ENCODE data around the gene SPRED2. TPM values are rescaled to one million over a fixed set of nuclear protein-coding genes. Genes with fewer than 3 reads are reported as not detected.

The SPRED2 gene
- total RNA-seq, 1 donor from 2014 or later = 46.3 TPM

DNA sequence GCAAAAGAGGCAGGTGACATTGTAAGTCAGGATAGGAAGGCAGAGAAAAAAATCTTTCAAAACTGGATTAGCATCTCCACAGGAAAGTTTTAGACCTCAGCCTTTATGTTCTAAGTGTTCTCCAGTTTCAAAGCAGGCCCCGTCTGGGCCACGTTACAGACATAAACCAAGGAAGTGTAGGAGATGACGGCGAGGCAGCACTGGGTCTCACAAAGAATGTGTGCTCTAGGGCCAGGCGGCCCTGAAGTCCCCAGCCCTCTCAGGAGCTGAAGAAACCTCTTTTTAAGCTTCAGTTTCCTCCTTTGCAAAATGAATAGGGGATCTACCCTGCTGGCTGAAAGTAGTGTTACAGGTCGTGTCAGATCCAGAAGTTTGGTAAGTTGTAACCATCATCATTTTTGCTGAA lies 81.7 kb downstream of the SPRED2 start:
- peak overlapping the region; percentile 84 for H3K27ac Mint-ChIP-seq (ENCODE audit: unreplicated experiment)
- no peaks in the 10 kb centered on the region for H3K9me3 Mint-ChIP-seq (ENCODE audit: unreplicated experiment)
- H3K36me3 Mint-ChIP-seq (ENCODE audit: unreplicated experiment) = no peaks in the 10 kb centered on the region
- H3K27me3 Mint-ChIP-seq (ENCODE audit: unreplicated experiment) = no peaks in the 10 kb centered on the region
- DNase-seq (ENCODE audit: extremely low spot score, unreplicated experiment) = no peak
- H3K4me1 Mint-ChIP-seq (ENCODE audit: unreplicated experiment) = peaks cover 57% of the 10 kb centered on the region
- H3K4me3 Mint-ChIP-seq (ENCODE audit: unreplicated experiment) = no peak overlapping the region
- TF ChIP-seq, protein P1, sequence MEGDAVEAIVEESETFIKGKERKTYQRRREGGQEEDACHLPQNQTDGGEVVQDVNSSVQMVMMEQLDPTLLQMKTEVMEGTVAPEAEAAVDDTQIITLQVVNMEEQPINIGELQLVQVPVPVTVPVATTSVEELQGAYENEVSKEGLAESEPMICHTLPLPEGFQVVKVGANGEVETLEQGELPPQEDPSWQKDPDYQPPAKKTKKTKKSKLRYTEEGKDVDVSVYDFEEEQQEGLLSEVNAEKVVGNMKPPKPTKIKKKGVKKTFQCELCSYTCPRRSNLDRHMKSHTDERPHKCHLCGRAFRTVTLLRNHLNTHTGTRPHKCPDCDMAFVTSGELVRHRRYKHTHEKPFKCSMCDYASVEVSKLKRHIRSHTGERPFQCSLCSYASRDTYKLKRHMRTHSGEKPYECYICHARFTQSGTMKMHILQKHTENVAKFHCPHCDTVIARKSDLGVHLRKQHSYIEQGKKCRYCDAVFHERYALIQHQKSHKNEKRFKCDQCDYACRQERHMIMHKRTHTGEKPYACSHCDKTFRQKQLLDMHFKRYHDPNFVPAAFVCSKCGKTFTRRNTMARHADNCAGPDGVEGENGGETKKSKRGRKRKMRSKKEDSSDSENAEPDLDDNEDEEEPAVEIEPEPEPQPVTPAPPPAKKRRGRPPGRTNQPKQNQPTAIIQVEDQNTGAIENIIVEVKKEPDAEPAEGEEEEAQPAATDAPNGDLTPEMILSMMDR (IDR thresholded peaks at IDR 0.05) = peak; percentile 39

DNA sequence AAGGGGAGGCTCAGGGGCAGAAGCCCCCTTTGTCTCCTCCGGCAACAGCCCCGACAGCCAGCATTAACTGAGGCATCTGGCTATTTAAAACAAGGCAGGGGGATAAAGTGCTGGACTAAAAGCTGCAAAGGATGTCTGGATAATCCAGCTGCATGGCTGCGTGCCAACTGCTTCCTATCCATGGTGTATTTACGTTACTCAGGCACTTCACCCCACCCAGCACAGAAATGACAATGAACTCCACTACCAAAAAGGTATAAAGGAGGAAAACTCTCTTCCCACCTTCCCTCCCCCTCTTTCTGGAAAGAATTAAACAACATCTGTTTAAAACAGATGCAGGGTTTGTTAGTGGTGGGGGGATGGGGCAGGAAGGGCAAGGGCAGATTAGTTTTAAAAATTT lies 82.5 kb downstream of the SPRED2 start:
- H3K27ac Mint-ChIP-seq (ENCODE audit: unreplicated experiment) = peak overlapping the region; percentile 84
- no peaks in the 10 kb centered on the region for H3K36me3 Mint-ChIP-seq (ENCODE audit: unreplicated experiment)
- peak overlapping the region; percentile 35 for H3K4me3 Mint-ChIP-seq (ENCODE audit: unreplicated experiment)
- peak; percentile 84 for DNase-seq (ENCODE audit: extremely low spot score, unreplicated experiment)
- no peaks in the 10 kb centered on the region for H3K9me3 Mint-ChIP-seq (ENCODE audit: unreplicated experiment)
- TF ChIP-seq, protein P1 (IDR thresholded peaks at IDR 0.05) = no peak
- no peaks in the 10 kb centered on the region for H3K27me3 Mint-ChIP-seq (ENCODE audit: unreplicated experiment)
- peaks cover 57% of the 10 kb centered on the region for H3K4me1 Mint-ChIP-seq (ENCODE audit: unreplicated experiment)

DNA sequence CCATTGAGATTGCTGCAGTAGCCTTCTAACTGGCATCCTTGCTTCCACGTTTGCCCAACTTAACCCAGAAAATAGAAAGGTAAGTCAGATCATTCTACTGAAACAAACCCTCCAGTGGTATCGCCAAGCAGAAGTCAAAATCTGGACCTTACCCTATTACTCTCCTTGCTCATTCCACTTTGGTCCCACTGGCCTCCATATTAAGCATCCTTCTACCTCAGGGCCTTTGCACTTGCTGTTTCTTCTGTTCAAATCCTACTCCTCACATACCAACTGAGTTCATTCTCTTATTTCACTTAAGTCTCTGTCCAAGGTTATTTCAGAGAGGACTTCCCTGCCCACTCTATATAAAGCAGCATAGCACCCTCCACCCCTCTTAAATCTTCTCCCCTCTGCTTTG lies 84.5 kb downstream of the SPRED2 start:
- no peak for DNase-seq (ENCODE audit: extremely low spot score, unreplicated experiment)
- no peaks in the 10 kb centered on the region for H3K36me3 Mint-ChIP-seq (ENCODE audit: unreplicated experiment)
- TF ChIP-seq, protein P1 (IDR thresholded peaks at IDR 0.05) = no peak
- no peak overlapping the region for H3K4me3 Mint-ChIP-seq (ENCODE audit: unreplicated experiment)
- H3K4me1 Mint-ChIP-seq (ENCODE audit: unreplicated experiment) = peaks cover 59% of the 10 kb centered on the region
- no peaks in the 10 kb centered on the region for H3K9me3 Mint-ChIP-seq (ENCODE audit: unreplicated experiment)
- no peaks in the 10 kb centered on the region for H3K27me3 Mint-ChIP-seq (ENCODE audit: unreplicated experiment)
- H3K27ac Mint-ChIP-seq (ENCODE audit: unreplicated experiment) = no peak overlapping the region

DNA sequence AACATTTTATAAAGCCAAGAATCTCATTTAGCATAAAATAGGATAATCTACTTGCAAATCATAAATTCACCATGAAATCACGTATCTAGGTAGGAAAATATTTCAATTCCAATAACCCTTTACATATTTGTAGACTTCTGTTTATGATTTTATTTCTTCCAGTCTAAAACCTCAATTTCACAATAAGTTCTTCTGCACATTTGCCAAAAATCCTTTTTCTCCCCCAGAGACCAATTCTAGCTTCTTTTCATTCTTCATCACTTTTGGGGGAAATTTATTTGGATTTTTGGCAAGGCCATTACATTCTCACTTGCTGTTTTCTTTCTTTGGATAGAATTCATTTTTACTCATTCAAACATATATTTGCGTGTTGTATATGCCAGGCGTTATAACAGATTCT lies 86.8 kb downstream of the SPRED2 start:
- H3K27ac Mint-ChIP-seq (ENCODE audit: unreplicated experiment) = no peak overlapping the region
- DNase-seq (ENCODE audit: extremely low spot score, unreplicated experiment) = no peak
- H3K9me3 Mint-ChIP-seq (ENCODE audit: unreplicated experiment) = no peaks in the 10 kb centered on the region
- H3K4me1 Mint-ChIP-seq (ENCODE audit: unreplicated experiment) = peaks cover 49% of the 10 kb centered on the region
- H3K27me3 Mint-ChIP-seq (ENCODE audit: unreplicated experiment) = no peaks in the 10 kb centered on the region
- no peak overlapping the region for H3K4me3 Mint-ChIP-seq (ENCODE audit: unreplicated experiment)
- peaks cover 6% of the 10 kb centered on the region for H3K36me3 Mint-ChIP-seq (ENCODE audit: unreplicated experiment)
- TF ChIP-seq, protein P1 (IDR thresholded peaks at IDR 0.05) = no peak

DNA sequence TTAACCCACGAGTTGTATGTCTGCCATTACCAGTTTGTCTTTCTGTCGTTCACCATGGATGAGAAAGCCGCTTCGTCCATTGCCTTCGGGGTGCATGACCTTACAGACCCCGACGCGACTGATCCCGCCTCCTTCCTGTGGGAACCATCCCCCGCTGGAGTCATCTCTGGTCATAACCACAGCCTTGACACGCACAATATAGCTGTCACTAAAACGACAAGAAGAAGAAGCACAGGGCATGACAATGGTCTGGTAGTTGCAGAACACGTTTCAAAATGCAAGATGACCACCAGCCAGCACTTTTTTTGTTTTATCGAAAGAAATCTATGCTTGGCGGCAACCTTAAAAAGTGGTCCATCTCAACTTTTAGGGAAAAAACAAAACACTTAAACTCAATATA lies 87.7 kb downstream of the SPRED2 start:
- Mint-ChIP-seq H3K27ac (ENCODE audit: unreplicated experiment) (no peak overlapping the region), H3K27me3 (ENCODE audit: unreplicated experiment) (no peaks in the 10 kb centered on the region), H3K9me3 (ENCODE audit: unreplicated experiment) (no peaks in the 10 kb centered on the region), H3K4me1 (ENCODE audit: unreplicated experiment) (peaks cover 39% of the 10 kb centered on the region), H3K36me3 (ENCODE audit: unreplicated experiment) (peaks cover 9% of the 10 kb centered on the region), H3K4me3 (ENCODE audit: unreplicated experiment) (no peak overlapping the region)
- DNase-seq (ENCODE audit: extremely low spot score, unreplicated experiment) = no peak
- TF ChIP-seq, protein P1 (IDR thresholded peaks at IDR 0.05) = no peak

Data from osteocyte (in vitro differentiated cells).